ENCODE results near the gene C2CD3.

Gene C2CD3

GRCh38 chr11:74170694-74171629 is at the start of gene C2CD3, which contains the start of gene PPME1:
Gene C2CD3 (minus strand): TSS chr11:74171002. CDS start chr11:74170792, 210 bp downstream.
Gene PPME1 (plus strand): TSS chr11:74171289. CDS start chr11:74171422, 133 bp downstream.
- DNase-seq: peak; percentile 99

DNA sequence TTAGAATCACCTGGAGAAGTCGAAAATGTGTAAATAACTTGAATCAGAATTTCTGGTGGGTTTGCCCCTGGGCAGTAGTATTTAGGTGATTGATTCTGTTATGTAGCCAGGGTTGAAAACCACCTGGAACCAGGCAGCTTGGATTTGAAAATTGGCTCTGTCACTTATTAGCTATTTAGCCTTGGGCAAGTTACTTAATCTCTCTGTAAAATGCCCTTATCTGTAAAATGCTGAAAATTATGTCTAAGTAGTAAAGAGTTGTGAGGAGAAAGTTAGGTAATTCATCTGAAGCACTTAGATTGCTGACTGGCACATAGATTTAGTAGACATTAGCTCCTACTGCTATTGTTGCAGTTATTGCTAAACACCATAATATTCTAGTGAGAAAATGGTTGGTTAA is 49.6 kb upstream of the C2CD3 start:
- no peak for DNase-seq

GRCh38 chr11:74212533-74212932 is 41.7 kb upstream of the C2CD3 start:
- no peak for DNase-seq

- DNase-seq: no peak
Measured at GRCh38 chr11:74208507-74208906, 37.7 kb upstream of the C2CD3 start.

- DNase-seq: no peak
Measured at GRCh38 chr11:74206746-74207145, 35.9 kb upstream of the C2CD3 start.

GRCh38 chr11:74205181-74205580 is 34.4 kb upstream of the C2CD3 start:
- DNase-seq: no peak

GRCh38 chr11:74204701-74205100 is 33.9 kb upstream of the C2CD3 start:
- no peak for DNase-seq

DNA sequence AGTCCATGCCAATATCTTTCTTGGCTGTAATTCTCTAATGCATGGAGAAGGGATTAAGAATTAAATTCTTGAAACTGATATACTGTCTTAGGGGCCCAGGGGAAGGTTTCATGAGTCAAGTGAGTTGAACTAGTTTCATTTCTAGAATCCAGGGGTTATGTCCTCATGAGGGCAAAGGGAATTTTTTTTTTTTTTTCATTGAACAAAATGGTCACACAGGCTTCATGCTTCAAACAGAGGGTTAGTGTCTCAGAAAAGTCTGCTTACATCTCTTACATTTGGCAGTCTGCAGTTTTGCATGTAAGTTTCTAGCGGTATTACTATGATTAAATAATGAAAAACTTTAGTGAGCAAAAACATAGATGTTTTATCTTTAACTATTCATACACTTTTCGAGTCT is 33.2 kb upstream of the C2CD3 start:
- DNase-seq: no peak

DNA sequence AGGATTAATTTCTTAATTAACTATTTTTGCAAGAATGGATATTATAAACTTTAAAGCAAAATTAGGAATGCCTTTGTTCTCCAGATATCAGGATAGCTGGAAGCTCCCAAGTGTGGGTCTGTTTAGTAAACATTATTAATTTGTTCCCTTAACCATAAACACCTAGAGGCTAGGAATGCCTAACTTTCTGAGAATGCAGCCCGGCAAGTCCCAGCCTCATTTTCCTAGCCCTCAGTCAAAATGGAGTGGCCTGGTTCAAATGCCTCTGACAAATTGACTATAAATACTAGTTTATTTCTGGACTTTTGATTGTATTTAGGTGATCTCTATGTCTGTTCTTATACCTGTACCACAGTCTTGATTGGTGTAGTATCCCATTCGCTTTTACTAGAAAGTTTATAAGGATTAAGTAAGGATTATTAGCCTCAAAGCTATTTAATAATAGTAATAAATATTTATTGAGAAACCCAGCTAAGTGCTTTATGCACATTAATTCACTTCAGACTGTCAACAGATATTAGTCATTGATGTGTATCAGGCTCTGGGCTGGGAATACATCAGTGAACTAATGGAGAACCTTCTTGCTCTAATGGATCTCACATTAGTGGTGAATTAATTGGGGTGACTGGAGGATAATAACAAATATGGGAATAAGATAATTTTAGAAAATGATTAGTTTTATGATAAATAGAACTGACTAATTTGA is 26.1 kb upstream of the C2CD3 start:
- no peak for DNase-seq

GRCh38 chr11:74195828-74196227 is 25.0 kb upstream of the C2CD3 start:
- no peak for DNase-seq

DNA sequence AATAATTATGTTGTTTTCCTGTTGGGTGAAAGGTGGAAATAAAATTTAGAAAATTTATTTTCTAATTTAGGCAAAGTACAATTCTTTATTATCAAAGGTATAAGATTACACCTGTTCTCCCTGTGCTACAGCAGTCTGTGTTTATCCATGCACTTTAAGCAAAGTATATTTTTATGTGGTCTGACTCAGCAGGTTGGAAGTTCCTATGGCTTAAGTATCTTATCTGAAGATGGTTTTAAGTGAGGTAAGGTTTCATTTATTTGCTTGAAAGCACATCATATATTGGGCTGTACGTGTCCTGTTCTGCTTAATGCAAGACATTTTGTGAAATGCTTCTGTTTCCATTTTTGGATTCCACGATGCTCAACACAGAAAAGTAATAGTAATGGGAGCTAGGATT is 14.9 kb upstream of the C2CD3 start:
- no peak for DNase-seq

DNA sequence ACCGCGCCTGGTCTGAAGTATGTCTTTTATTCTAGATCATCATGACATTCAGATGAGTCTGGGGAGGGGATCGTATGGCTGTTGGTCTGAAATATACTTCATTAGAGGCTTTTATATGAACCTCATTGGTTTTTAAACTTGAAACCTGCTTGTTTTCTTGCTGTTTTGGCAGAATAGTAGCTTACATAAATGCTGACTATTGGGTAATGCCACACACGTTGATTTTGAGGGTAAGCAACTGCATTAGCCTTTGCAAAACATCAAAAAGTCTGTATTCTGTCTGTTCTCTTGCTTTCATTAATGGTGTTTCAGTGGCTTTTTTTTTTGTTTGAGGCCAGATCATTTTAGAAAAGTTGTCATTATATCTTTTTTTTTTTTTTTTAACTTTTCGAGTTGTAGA is 14.5 kb upstream of the C2CD3 start:
- no peak for DNase-seq

- no peak for DNase-seq
Measured at GRCh38 chr11:74182635-74183034, 11.8 kb upstream of the C2CD3 start.

- no peak for DNase-seq
Measured at GRCh38 chr11:74179234-74180052, 8.6 kb upstream of the C2CD3 start.

- no peak for DNase-seq
Measured at GRCh38 chr11:74175920-74176319, 5.1 kb upstream of the C2CD3 start.

DNA sequence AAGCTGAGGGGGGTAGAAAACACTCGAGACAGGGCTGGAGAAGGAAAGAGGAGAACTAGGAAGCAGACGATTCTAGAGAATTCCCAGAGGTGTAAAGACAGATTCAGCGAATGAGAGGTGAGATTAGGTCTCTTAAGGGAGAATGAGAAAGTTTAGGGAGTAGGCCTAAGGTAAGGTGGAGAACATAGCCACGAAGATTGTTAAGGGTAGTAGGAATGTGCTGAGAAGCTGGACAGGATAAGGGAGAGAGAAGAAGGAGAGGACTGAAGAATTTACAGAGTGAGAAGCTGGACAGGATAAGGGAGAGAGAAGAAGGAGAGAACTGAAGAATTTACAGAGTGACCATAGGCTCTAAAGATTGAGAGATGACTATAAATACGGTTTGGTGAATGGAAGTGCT is 1.2 kb upstream of the C2CD3 start:
- DNase-seq: no peak

- DNase-seq: no peak
Measured at GRCh38 chr11:74171630-74171968, 797 bp upstream of the C2CD3 start.

DNA sequence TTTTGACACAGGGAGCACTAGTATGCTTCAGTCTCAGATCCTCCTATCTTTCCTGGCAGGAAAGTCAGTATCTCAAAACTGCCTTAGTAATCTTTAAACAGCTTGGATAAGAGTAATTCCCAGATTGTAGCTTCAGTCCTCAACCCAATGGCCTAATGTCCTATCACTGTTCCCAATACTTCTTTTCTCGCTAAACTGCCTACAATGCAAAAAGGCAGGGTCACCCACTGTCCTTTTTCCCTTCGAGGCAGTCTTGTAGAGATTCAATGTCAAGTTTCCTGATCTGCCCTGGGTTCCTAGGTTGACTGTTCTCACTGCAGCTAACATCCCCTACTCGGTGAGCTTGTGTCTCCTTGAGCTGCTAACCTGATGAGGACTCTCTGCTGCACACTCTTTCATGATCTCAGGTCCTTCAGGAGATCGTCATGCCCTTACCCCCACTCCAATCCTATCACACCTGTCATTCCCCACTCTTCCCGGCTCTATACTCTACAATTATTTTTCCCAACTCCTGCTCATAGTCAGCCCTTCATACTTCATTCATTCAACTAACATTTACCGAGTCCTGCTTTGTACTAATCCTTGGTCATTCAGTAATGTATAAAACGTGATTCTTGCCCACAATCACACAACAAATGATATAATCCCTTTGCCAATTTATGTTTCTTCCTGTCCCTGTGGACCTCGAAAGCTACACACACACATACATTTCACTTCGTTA is 904 bp downstream of the C2CD3 start:
- no peak for DNase-seq

GRCh38 chr11:74168838-74169237 is 2.0 kb downstream of the C2CD3 start:
- DNase-seq: no peak

- no peak for DNase-seq
Measured at GRCh38 chr11:74162681-74163467, 7.9 kb downstream of the C2CD3 start.

GRCh38 chr11:74159642-74160041 is 11.2 kb downstream of the C2CD3 start:
- DNase-seq: no peak

DNA sequence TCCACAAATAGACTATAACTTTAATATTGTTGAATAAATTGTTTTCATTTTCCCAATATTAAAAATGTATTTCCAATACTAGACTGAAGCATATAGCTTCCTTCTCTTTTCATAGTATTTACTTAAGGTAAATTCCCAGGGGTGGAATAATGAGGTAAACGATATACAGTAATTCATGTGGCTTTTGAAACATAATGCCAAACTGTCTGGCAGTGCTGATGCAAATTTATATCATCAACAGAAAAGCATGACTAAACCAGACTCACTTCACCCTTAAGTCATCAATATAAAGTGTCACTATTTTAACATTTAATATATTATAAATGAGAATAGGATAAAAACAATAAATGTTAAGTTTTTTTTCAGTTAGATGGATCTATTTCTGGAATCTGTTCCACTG is 13.6 kb downstream of the C2CD3 start:
- DNase-seq: no peak
